Measurements from ENCODE around the gene SRGN. TPM values are rescaled to one million over a fixed set of nuclear protein-coding genes. Genes with fewer than 3 reads are reported as not detected.
"Not testable (repeated sequence)": the region's sequence is repeated elsewhere in the genome, so short reads cannot be mapped to it uniquely, and the experiment has no call there.

The SRGN gene
- not detected in 2 replicates for polyA plus RNA-seq
- polyA minus RNA-seq, result not detected in 2 replicates

GRCh38 chr10:69087590-69088470, at the start of gene SRGN:
TSS of gene SRGN (plus strand) at chr10:69088103. CDS start at chr10:69088158, 55 bp downstream.
- no peak within 1 kb of the TSS for H3K27ac ChIP-seq (ENCODE audit: low read length)
- H3F3A ChIP-seq (ENCODE audit: insufficient read depth, low read length, poor library complexity, severe bottlenecking), result no peaks in the 10 kb centered on the region
- TF ChIP-seq TAF1 (IDR thresholded peaks at IDR 0.05; ENCODE audit: low read depth) (no peak), POLR2AphosphoS5 (IDR thresholded peaks at IDR 0.05) (no peak), EP300 (conservative IDR thresholded peaks at IDR 0.05; ENCODE audit: poor library complexity, severe bottlenecking) (no peak), REST (IDR thresholded peaks at IDR 0.05; ENCODE audit: borderline replicate concordance) (no peak), EZH2 (IDR thresholded peaks at IDR 0.05; ENCODE audit: borderline replicate concordance, insufficient read depth, low read length, poor library complexity, severe bottlenecking) (no peak), MXI1 (conservative IDR thresholded peaks at IDR 0.05; ENCODE audit: poor library complexity, severe bottlenecking) (no peak), RAD21 (conservative IDR thresholded peaks at IDR 0.05) (no peak), SMC3 (conservative IDR thresholded peaks at IDR 0.05; ENCODE audit: poor library complexity) (no peak), CTCF (IDR thresholded peaks at IDR 0.05; ENCODE audit: poor library complexity, severe bottlenecking) (no peak)
- no peaks in the 10 kb centered on the region for H3K9me3 ChIP-seq (ENCODE audit: low read length)
- no peak within 1 kb of the TSS for H3K4me2 ChIP-seq (ENCODE audit: low read length)
- no peaks in the 10 kb centered on the region for H3K27me3 ChIP-seq (ENCODE audit: insufficient read depth, low read depth, low read length)
- no peak within 1 kb of the TSS for H3K9ac ChIP-seq (ENCODE audit: low read length)
- H2AFZ ChIP-seq (ENCODE audit: low read depth, low read length), result no peak within 1 kb of the TSS
- no peaks in the 10 kb centered on the region for H3K36me3 ChIP-seq (ENCODE audit: insufficient read depth, low read length)
- H4K20me1 ChIP-seq (ENCODE audit: insufficient read depth), result no peaks in the 10 kb centered on the region
- no peaks in the 10 kb centered on the region for H3K9me2 ChIP-seq (ENCODE audit: insufficient read depth, low read length)
- no peaks in the 10 kb centered on the region for H3K79me2 ChIP-seq (replicated peaks; ENCODE audit: insufficient read depth, low read length)
- no peak within 1 kb of the TSS for H3K4me3 ChIP-seq (ENCODE audit: low read length)

- H3K4me2 ChIP-seq (ENCODE audit: low read length); H3K79me2 ChIP-seq (replicated peaks; ENCODE audit: insufficient read depth, low read length); H3K9ac ChIP-seq (ENCODE audit: low read length); H4K20me1 ChIP-seq (ENCODE audit: insufficient read depth); H3K9me2 ChIP-seq (ENCODE audit: insufficient read depth, low read length); H3K27me3 ChIP-seq (ENCODE audit: insufficient read depth, low read depth, low read length); H3K36me3 ChIP-seq (ENCODE audit: insufficient read depth, low read length); H3K27ac ChIP-seq (ENCODE audit: low read length); H3K9me3 ChIP-seq (ENCODE audit: low read length); H2AFZ ChIP-seq (ENCODE audit: low read depth, low read length); H3F3A ChIP-seq (ENCODE audit: insufficient read depth, low read length, poor library complexity, severe bottlenecking); H3K4me3 ChIP-seq (ENCODE audit: low read length): not testable (repeated sequence)
These were observed 47.0 kb upstream of the SRGN start for GRCh38 chr10:69040904-69041303.

Measured in neural cell (in vitro differentiated cells).